Uterus (tissue), 2 donors: ENCODE data around the gene GPR148.

Experiments used
- POLR2A ChIP-seq, 2 donors: fragments of 450-650 bp; IDR thresholded peaks; one replicate each; pipeline ENCODE4 v1.6.1; 2016; ENCODE audit warnings: antibody characterized with exemption in 2 of 2, mild to moderate bottlenecking in 1 of 2, moderate library complexity in 1 of 2
- TF ChIP-seq, protein P1 (sequence below), 4 experiments: fragments of 200-600 bp in 2 of 4; fragments of 450-650 bp in 2 of 4; sonication (generic) in 2 of 4; IDR thresholded peaks; one replicate each; pipeline ENCODE4 v1.5.1; 2016 to 2019; ENCODE audit warnings: antibody characterized with exemption in 4 of 4, mild to moderate bottlenecking in 2 of 4, moderate library complexity in 1 of 4

GRCh38 chr2:130755256-130756052 lies 26.6 kb downstream of the GPR148 start, which contains the start of gene AMER3:
- TF ChIP-seq, protein P1, sequence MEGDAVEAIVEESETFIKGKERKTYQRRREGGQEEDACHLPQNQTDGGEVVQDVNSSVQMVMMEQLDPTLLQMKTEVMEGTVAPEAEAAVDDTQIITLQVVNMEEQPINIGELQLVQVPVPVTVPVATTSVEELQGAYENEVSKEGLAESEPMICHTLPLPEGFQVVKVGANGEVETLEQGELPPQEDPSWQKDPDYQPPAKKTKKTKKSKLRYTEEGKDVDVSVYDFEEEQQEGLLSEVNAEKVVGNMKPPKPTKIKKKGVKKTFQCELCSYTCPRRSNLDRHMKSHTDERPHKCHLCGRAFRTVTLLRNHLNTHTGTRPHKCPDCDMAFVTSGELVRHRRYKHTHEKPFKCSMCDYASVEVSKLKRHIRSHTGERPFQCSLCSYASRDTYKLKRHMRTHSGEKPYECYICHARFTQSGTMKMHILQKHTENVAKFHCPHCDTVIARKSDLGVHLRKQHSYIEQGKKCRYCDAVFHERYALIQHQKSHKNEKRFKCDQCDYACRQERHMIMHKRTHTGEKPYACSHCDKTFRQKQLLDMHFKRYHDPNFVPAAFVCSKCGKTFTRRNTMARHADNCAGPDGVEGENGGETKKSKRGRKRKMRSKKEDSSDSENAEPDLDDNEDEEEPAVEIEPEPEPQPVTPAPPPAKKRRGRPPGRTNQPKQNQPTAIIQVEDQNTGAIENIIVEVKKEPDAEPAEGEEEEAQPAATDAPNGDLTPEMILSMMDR (IDR thresholded peaks at IDR 0.05) = no peak
- no peak for TF ChIP-seq POLR2A (IDR thresholded peaks at IDR 0.05)
